ENCODE results near the gene CHCHD6.

Gene CHCHD6

DNA sequence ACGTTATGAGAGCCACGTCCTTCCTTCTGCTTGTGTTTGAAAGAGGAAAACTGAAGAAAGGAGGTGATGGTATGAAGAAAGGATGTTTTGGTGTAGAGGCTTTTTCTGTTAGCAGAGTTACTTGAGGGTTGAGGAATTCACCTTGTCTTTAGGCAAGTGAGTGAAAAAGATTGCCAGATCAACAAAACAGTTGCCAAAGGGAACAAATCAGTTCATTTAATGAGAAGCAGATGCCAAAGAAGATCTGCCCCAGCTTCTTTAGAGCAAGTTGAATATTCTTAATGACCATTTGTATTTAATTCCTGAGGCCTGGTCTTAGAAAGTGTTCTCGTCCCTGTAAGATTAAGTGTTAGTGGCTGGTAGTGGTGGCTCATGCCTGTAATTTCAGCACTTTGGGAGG is 2.6 kb downstream of the CHCHD6 start:
- DNase-seq, result no peak

DNA sequence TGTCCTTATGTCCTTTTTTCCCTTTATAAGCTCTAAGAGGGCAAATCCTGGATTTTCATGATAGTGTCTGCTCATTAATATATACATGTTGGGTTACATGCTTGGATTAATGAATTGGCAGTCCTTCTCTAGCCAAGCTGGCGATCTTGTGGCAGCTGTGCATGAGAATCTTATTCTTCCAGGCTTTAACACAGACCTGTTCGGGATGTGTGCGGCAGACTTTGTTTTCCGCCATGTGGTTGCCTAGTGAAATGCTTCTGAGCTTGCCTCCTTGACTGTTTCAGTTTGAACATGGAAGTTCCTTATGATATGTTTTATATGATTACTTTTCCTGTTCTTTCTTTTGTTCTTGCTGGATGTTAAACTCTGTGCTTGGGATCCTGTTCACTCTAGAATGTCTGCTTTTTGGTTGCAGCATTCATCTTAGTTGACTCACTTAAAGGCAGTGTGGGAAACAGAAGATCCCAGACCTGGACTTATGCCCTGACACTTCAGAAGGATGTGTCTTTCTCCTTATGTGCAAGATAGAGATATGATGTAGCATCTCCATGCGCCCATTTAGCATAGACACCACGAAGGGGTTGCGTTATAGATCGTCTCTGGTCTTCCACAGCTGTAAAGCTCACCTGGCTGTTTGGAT is 7.2 kb downstream of the CHCHD6 start:
- no peak for DNase-seq

DNA sequence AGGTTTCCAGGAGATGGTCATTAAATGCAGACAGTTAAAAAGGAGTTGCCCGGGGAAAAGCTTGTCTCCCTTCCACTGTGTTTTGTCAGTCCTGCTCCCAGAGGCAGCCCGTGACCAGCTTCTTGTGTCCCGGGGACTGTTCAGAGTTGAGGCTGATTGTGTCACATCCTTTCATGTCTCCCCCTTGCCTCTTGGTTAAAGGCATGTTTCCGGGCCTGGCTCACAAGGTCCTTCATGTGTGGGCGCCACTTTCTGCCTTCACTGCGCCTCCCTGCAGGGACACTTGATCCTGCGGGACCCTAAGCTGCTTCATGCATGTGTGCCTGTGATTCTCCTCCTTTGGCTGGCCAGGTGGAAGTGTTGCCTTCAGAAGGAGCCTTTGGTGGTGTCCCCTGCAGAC is 9.2 kb downstream of the CHCHD6 start:
- DNase-seq, result no peak

DNA sequence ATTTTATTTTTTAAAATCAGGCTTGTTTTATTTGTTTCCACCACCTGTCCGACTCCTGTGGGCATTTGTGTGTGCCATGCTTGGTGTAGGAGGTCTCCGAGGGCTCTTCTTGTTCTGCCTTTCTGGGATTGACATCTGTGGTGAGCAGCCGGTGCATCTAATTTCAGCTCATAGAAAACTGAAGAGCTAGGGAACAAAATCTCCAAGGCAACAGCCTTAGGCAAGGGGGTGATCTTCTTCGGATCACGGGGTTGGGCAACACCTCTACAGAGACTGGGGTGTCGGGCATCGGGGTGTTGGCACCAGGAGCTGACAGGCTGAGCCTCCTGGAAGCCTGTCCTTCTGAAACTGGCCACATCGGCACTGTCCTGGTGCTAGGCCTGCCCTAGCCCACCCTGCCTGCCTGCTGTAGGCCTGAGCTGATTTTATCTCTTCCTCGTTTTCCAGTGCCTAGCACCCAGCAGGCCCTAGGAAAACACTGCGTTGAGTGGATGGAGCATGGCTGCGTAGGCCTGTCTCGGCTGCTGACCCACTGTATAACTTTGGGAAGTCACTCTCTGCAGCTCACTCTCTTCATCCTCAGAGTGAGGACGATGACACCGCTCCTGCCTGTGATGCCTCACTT is 10.3 kb downstream of the CHCHD6 start:
- no peak for DNase-seq

DNA sequence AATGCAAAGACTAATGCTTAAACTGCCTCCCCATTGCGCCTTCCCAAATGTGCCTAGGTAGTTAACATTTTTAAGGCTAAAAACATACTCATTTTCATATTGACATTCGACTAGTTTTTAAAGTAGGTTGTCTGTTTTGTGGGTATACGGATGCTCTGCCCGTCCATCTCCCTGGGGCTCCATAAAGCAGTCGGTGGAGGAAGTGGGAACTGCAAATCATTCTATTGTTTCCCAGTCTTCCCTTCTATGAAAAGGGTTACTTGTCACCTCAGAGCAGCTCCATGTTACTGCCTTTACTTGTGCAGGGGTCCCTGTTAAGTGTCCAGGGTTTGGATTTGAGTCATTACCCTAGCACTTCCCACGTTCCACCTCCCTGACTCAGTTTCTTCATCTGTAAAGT is 10.9 kb downstream of the CHCHD6 start:
- no peak for DNase-seq

DNA sequence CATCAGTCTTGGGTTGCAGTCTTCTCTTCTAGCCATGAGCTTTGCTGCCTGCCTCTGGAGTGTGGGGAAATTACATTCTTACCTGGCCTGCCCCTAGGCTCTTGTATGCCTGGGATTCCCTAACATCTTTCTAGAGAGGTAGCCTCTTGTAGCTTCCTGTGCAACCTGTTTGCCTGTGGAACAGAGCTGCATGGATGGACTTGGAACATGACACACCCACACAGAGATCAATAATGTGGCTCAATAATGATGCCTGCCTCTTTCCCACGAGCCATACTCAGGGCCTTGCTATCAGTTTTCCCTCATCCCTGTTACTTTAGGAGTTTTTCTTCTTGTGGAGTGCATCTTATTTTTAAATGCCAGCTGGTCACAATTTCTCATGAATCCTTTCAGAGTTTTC is 11.4 kb downstream of the CHCHD6 start:
- no peak for DNase-seq

DNA sequence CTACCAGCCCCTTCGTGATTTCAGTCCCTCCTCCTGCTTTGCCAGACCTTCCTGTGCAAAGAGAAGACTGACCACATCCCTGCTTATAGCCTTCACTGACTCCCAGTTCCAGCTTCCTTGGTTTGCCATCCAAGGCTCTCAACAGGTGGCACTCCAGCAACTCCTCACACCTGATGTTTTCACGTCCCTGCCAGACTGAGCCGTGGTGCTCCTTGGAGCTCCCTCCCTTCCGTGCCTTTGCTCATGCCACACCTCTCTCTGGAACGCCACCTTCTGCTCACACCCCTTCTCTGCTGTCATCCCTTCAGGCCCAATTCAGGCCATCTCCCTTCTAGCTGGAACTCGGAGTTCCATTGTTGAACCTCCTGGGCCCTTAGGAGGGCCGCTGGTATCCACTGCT is 12.0 kb downstream of the CHCHD6 start:
- DNase-seq, result no peak

DNA sequence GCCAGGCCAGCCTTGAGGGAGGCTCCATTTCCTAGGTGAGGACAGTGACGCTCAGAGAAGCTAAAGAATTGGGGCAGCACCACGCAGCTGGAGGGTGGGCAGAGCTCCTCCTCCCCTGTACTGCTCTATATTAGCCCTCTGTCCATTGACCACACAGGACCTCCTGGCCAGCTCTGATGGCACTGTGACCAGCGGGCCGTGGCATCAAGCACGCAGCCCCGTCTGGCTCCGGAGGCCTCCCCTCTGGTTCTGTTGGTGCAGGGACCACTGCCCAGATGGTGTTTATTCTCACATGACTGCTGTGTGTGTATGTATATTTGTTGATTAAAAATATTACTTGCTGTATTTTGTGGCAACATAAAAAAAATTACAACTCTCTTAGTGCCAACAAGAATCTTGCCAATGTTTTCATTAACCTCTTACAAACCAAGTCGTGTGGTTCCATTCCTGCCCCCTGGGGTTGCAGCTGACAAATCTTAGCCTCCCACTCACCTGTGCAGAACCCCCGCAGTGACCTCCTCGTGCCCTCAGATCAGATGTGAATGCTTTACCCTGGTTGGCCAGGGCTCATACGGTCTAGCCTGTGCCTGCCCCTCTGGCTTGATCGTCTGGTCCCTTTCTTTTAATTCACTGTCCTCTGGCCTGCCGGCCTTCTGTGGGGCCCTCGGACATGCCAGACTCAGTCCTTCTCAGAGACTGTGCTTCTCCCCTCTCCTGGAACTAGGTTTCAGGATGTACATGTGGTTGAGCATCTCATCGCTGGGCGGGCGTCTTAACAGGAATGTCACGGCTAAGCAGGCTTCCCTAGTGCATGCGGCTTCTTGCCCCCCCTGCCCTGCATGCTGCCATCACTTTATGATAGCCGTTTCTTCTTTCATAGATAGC is 14.8 kb downstream of the CHCHD6 start:
- DNase-seq, result no peak

DNA sequence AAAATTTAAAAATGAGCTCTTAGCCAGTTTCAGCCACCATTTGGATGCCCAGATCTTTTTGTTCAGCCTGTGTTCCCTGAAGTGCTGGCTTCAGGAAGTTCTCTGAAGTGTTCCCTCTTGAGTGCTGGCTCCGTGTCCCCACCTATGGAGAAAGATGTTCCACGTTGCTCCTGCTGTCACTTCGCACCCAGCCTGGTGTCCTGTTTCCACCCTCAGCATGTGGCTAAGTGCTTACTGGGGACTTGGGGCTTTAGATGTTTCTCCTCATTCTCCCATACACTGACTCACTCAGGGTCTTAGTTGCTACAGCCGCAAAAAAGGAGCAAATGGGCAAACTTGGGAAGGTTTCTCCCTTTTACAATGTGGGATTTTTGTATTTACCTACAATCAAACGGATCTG is 16.6 kb downstream of the CHCHD6 start:
- DNase-seq, result no peak

DNA sequence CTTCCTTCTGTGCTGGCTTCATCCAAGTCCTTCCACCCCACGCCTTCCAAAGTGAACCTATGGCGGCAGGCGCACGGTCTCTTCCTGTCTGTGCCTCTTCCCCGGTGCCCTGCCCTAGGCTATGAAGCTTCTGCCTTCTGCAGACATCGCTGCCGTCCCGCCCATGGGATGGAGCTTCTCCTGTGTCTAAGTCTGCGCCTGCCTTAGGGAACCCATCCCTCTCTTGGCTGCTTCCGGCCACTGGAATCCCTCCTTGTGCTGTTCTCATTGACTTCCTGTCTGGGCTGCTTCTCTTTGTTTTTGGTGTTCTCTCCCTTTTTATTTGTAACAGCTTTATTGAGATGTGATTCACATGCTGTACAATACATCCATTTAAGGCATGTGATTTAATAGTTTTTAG is 17.2 kb downstream of the CHCHD6 start:
- DNase-seq, result no peak

DNA sequence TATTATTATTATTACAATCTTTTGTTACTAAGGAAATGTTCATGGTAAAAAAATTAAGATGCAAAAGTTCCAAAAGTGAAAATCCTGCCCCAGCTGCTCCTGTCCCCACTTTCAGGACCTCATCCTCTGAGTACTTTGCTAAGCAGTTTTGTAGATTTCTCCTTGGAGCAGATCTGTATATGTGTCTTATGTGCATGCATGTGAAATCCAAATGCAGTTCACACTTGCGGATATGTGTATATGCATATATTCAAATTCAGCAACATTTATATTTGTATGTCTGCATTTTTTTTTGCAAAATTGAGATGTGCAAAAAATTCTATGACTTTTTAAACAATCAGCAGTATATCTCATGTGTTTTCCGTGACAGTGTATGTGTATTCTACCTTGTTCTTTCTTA is 19.2 kb downstream of the CHCHD6 start:
- DNase-seq, result no peak

DNA sequence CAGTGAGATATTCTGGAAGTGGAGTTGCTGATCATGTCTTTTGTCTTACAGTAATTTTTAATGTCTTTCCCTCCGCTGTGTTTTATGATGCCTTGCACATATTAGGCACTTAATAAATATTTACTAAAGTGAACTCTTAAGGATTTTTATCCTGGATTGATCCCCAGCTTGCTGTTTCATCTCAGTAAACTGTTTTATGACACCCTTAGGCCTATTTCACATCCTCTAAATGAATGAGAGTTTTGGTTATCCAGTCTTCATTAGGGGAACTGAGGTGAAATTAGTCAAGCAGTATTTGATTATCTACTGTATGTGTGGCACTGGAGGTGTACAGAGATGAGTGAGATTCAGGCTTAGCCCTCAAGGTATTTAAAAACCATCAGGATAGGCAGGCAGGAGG is 19.8 kb downstream of the CHCHD6 start:
- DNase-seq, result no peak

DNA sequence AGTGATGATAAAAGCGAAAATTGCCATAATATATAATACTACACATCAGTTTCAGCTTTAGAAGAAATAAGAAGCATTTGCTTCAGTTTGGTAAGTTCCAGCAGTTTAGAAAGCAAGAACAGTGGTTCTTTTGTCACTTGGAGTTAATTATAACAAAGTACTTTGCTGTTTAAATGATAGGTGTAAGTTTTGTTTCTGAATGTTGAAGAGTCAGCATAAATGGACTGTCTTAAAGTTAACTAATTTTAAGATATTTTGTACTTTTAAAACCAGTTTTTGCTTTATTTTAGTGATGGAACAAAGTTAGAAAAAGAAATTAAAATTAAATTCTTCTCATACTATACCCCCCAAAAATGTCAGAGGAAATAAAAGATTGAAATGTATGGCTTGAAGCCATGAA is 24.6 kb downstream of the CHCHD6 start:
- DNase-seq, result no peak

DNA sequence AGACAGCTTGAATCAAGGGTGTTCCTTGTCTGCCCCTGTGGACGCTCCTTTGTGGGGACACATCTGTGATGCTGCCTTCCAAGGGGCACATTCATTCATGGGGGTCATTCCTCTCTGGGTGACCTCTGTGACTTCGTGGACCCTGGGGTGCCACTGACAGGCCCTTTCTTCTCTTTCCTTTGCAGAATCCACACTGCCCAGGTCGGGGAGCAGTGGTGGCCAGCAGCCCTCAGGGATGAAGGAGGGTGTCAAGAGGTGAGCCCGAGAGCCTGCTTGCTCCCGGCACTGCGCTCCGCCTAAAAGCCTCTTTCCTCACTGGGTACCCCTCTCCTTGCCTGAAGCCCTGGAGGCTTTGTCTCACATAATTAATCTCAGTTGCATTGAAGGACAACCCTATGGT is 26.3 kb downstream of the CHCHD6 start:
- DNase-seq, result no peak

DNA sequence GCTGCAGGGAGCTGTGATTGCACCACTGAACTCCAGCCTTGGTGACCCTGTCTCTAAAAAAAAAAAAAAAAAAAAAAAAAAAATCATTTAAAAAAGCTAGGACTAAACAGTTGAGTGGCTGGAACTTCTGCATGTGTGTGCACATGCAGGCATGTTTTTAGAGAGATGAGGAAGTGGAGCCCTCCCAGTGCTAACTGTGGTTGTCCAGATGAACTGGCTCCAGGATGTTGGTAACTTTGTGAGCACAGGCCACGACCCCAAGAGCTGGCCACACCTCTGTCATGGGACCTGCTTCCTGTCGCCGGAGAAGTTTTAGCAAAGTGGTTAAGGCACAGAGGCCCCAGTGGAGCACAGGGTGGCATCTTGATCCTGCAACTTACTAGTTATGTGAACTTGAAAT is 27.0 kb downstream of the CHCHD6 start:
- DNase-seq, result no peak

DNA sequence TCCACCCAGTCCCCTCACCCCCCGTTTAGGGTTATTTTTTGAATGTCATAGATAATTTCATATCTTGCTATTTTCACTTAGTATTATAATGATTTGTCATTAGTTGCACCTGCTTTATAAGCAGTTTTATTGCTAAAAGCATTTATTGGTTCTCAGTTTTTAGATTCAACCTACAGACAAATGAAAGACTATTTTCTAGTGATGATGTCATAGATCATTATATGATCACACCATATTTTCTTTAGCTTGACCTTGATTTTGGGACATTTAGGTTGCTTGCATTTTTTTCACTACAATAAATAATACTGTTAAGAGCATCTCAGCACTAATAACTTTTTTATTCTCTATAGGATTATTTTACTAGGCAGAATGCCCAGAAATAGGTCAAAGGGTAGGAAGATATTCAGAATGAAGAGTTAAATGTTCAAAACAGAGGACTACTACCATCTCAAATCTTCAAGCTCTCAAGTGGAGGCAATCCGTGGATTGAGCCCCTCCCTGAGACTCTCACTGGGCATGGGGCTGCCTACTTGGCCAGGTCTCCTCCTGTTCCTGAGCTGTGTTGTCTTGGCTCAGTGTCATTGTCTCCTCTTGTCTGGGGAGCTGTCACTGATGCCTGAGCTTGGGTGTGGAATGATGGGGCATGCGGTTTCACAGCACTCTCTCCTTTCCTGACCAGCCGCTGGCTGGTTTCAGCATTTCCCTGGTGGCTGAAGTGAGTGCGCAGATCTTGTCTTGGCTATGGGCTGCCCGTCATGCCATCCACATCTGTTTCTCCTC is 28.4 kb downstream of the CHCHD6 start:
- no peak for DNase-seq

DNA sequence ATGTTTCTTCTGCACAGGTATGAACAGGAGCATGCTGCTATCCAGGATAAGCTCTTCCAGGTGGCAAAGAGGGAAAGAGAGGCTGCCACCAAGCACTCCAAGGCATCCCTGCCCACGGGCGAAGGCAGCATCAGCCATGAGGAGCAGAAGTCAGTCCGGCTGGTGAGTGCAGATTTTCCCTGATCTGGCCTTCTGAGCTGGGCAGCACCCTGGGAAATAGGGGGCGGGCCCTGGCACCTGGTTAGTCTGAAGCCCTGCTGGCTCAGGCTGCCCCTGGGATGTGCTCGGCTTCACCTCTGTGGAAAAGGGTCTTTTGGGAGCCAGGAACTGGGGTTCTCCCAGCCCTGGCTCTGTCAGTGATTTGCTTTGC is 29.0 kb downstream of the CHCHD6 start:
- DNase-seq, result no peak

DNA sequence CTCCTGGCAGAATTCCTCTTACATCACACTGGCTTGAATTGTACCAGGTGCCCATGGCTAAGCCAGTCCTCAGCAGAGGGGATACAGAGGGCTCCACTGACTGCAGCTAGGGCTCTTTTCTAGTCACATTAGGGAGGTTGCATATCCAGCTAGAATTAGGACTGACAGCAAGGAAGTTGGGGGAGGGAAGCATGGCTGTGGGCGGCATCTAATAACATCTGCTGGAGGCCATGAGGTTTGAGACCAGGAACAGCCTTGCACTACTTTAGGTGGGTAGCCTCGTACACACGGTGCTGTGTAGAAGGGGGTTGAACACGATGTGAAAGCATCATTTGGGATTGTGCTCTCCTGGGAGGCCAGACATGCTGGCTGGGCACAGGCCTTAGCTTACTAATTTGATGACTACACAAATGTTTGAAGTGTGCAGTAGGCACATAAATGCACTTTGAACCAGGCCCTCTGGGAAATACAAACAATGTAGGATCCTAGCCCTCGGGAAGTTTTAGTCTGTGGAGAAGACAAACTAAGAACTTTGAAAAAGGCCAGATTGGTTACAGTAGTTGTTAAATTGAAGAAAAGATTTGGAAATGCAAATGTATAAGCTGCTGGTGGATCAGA is 30.2 kb downstream of the CHCHD6 start:
- DNase-seq, result no peak

DNA sequence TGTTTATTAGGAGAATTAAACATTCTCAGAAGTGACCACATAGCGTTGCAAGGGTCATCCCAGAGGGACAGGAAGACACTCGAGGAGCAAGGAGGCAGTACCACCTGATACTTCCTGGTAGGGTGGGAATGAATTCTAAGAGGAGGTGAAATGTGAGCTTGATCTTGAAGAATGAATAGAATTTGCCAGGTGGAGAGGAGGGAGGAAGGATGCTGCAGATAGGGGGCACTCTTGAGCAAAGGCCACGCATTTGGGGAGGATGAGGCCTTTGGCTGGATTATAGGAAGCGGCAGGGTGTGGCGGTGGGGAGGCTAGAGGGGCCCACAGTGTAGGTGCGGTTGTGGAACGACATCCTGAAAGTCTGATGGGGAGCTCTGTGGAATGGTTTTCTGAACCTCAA is 33.5 kb downstream of the CHCHD6 start:
- no peak for DNase-seq

DNA sequence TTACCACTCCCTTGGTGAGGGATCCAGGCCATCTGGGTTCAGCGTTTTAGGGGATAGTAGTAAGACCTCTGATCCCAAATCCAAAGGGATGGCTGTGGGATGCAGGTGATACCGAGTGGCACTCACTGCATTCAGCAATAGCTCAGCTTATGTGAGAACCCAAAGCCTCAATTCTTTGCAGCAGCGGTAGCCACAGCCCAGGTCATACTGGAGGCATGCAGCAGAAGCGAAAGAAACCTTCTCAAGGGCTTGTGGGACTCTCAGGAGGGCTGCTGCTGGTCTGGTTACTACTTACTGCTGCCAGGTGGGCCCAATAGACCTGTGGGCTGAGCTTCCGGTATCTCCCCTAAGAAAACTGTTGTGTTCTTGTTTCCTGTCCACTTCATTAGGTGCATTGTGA is 38.0 kb downstream of the CHCHD6 start:
- DNase-seq, result no peak

DNA sequence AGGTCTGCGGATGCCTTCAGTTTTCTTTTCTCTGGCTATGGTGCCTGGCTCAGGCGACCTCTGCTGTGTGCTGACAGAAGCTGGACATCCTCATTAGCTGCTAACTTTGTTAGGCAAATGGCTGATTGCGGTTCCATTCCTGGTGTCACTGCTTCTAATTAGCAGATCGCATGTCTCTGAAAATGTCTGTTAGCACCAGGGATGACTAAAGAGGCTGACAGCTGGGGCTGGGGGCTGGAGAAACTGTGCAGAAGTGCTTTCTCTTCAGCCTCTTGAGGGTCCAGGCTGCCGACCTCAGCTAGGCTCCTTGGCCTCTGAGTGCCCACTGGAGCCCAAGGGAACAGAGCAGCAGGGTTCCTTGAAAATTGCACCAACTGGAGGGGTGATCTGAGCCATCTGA is 39.3 kb downstream of the CHCHD6 start:
- no peak for DNase-seq

DNA sequence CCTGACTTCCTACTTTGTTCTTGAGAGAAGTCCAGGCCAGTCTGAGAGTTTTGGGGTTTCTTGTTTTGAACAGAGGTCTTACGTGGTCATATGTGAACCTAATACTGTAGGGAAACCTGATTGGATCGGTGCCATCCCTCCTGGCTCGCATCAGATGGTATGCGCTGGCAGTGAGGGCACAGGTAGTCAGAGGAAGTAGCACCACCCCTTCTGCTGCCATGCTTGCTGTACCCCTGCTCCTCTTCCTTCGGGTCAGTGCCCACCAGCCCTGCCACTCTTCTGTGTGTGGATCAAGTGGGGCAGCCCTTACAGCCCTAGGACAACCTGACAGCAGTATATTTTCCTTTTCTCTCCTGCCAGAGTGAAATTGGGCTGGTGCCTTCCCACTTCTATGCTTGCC is 39.7 kb downstream of the CHCHD6 start:
- DNase-seq, result no peak

DNA sequence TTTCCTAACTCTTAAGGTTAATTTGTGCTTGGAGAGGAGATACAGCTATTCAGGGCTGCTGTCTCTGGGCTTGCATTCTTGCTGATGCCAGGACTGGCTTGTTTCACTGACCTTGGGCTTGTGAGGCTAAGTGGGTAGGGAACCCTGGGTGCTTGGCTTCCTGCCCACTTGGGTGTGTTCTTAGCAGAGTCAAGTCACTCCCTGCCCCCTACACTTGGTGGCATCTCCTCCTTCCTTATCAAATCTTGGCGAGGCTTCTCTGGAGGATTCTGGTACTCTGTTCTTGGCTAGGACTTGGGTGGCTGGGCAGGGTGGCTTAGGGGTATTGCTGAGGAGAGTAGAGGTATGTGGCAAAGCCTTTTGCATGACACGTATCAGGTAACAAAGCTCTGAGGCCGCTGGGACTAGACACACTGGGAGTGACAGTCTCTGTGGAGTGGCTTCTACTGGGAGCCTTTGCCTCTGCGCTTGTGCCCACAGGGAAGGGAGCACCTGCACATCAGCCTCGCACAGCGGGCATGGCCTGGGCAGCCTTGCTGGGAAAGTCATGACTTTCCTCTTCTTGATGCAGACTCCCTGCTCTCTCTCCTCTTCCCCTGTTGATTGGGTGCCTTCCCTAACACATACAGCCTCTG is 41.8 kb downstream of the CHCHD6 start:
- DNase-seq, result no peak
